ENCODE measurements around the gene HOXC6. TPM values are rescaled to one million over a fixed set of nuclear protein-coding genes. Genes with fewer than 3 reads are reported as not detected.

HOXC6 gene
- total and polyA plus RNA-seq, 2 of the 8 experiments (the other 6 are each of a cell fraction or from before 2014, with no cell fraction given): not detected

DNA sequence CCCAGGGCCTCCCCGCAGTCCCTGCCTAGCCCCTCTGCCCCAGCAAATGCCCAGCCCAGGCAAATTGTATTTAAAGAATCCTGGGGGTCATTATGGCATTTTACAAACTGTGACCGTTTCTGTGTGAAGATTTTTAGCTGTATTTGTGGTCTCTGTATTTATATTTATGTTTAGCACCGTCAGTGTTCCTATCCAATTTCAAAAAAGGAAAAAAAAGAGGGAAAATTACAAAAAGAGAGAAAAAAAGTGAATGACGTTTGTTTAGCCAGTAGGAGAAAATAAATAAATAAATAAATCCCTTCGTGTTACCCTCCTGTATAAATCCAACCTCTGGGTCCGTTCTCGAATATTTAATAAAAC lies 2.2 kb downstream of the HOXC6 start:
- no peak overlapping the region for H3K56ac ChIP-seq (replicated peaks; ENCODE audit: insufficient read length, low read depth, low read length)
- H3K23me2 ChIP-seq (ENCODE audit: low read depth, low read length): no peaks in the 10 kb centered on the region
- peaks cover 95 to 100% (median 98%) of the 10 kb centered on the region in 4 experiments for H3K27me3 ChIP-seq (replicated peaks in 1 of 4; ENCODE audit: control insufficient read depth in 3 of 4, extremely low read depth in 1 of 4, insufficient read depth in 3 of 4, low read length in 3 of 4)

More for the DNA sequence above, 2.2 kb downstream of the HOXC6 start:
- Histone ChIP-seq H4K8ac (ENCODE audit: extremely low read depth, insufficient read depth, low read length) (no peak overlapping the region), H2AK5ac (ENCODE audit: low read depth, low read length) (no peak overlapping the region), H2BK120ac (replicated peaks; ENCODE audit: low read depth, low read length) (no peak overlapping the region), H3K79me2 (ENCODE audit: control insufficient read depth in 1 of 2, insufficient read depth in 2 of 2, low read length in 2 of 2) (no peaks in the 10 kb centered on the region), H3K4ac (replicated peaks; ENCODE audit: insufficient read length, low read depth, low read length) (no peak overlapping the region), H2AFZ (ENCODE audit: low read length) (no peak overlapping the region), H3K18ac (ENCODE audit: extremely low read depth, low read length) (no peak overlapping the region), H4K5ac (ENCODE audit: insufficient read length, low read depth, low read length) (no peak overlapping the region), H3K14ac (ENCODE audit: insufficient read length) (no peak overlapping the region), H2BK12ac (ENCODE audit: low read depth, low read length) (no peak overlapping the region), H3K79me1 (ENCODE audit: low read depth, low read length) (no peaks in the 10 kb centered on the region), H3K9ac (replicated peaks in 1 of 4; ENCODE audit: extremely low read depth in 1 of 4, low read depth in 3 of 4, low read length in 3 of 4) (no peak overlapping the region), H3K4me2 (ENCODE audit: insufficient read depth in 1 of 2, low read depth in 2 of 2, low read length in 2 of 2) (no peak overlapping the region; a peak in 1 of 4 replicates), H4K91ac (replicated peaks; ENCODE audit: insufficient read length, low read length) (no peak overlapping the region), H3K4me1 (replicated peaks in 1 of 4; ENCODE audit: control insufficient read depth in 3 of 4, insufficient read depth in 4 of 4, low read length in 3 of 4) (peaks cover 0 to 9% (median 2%) of the 10 kb centered on the region in 4 experiments; a peak in 5 of 7 replicates), H2BK15ac (ENCODE audit: low read length) (no peak overlapping the region), H3K23ac (ENCODE audit: insufficient read length) (no peak overlapping the region), H3K27ac (ENCODE audit: low read depth, low read length) (no peak overlapping the region), H3K4me3 (ENCODE audit: extremely low read depth in 1 of 4, insufficient read depth in 2 of 4, low read depth in 3 of 4, low read length in 4 of 4) (no peak overlapping the region), H2BK20ac (ENCODE audit: low read length) (no peak overlapping the region), H2BK5ac (ENCODE audit: low read depth, low read length) (no peak overlapping the region), H4K20me1 (replicated peaks in 1 of 2; ENCODE audit: control insufficient read depth in 1 of 2, insufficient read depth in 2 of 2, low read length in 2 of 2) (peaks cover 13 to 16% of the 10 kb centered on the region in 2 experiments), H3K9me3 (ENCODE audit: insufficient read depth in 2 of 2, low read depth in 1 of 2, low read length in 1 of 2) (no peaks in the 10 kb centered on the region; a peak in 1 of 4 replicates), H3K36me3 (ENCODE audit: control insufficient read depth in 2 of 4, insufficient read depth in 4 of 4, low read length in 3 of 4) (peaks cover 0 to 8% (median 0%) of the 10 kb centered on the region in 4 experiments; a peak in 1 of 8 replicates)
- DNase-seq (ENCODE audit: low read depth in 1 of 2, low spot score in 2 of 2): no peak
- POLR2A ChIA-PET (ENCODE audit: partially characterized antibody): interaction anchor here (0.9 kb wide), 1 partner anchor 23 kb away, joined by 3 read pairs; no protein-coding TSS in a partner anchor
- WGBS, 2 experiments (ENCODE audit: extremely low coverage in 1 of 2, insufficient coverage in 1 of 2, insufficient read length in 1 of 2, insufficient replicate concordance in 2 of 2, low coverage in 1 of 2, low lambda C conversion rate in 2 of 2, missing lambda C conversion rate in 1 of 2): 11% methylated on average over 7 of the region's 7 CpGs; no CpG with 5 or more reads in 1 of the 2 experiments
- TF ChIP-seq POU5F1 (IDR thresholded peaks at IDR 0.05; ENCODE audit: low read depth, low read length) (no peak), JUN (IDR thresholded peaks at IDR 0.05; ENCODE audit: low read depth, low read length) (no peak), CTBP2 (IDR thresholded peaks at IDR 0.05; ENCODE audit: borderline replicate concordance, insufficient read depth, insufficient read length, low read length) (no peak), TBP (IDR thresholded peaks at IDR 0.05; ENCODE audit: low read depth, low read length) (no peak), EZH2 (IDR thresholded peaks at IDR 0.05; ENCODE audit: low read depth, low read length, severe bottlenecking) (peak; percentile 9), RXRA (IDR thresholded peaks at IDR 0.05; ENCODE audit: insufficient read depth, low read depth, low read length) (no peak), BACH1 (IDR thresholded peaks at IDR 0.05; ENCODE audit: low read length) (no peak), SIRT6 (IDR thresholded peaks at IDR 0.05; ENCODE audit: low read length) (no peak), CREB1 (IDR thresholded peaks at IDR 0.05) (no peak), SP1 (IDR thresholded peaks at IDR 0.05; ENCODE audit: low read depth, low read length) (no peak), CBX8 (IDR thresholded peaks at IDR 0.05; ENCODE audit: borderline replicate concordance, low read depth, low read length) (peak; percentile 10; the same call in 1 of the 2 replicates), BCL11A (IDR thresholded peaks at IDR 0.05; ENCODE audit: low read depth in 2 of 2, low read length in 2 of 2) (no peak), KDM5A (IDR thresholded peaks at IDR 0.05; ENCODE audit: low read length) (no peak)
- no peak for FAIRE-seq
- CTCF ChIA-PET (ENCODE audit: partially characterized antibody): interaction anchor here (0.6 to 20.0 kb wide), 18 partner anchors 9 to 553 kb away, joined by 3 to 339 read pairs (median 16); partner anchors contain the start of genes HOXC10, HOXC12, HOXC4 and HOXC8

All from H1 (cell line).